ENCODE data around the gene EXOSC3.

DNA sequence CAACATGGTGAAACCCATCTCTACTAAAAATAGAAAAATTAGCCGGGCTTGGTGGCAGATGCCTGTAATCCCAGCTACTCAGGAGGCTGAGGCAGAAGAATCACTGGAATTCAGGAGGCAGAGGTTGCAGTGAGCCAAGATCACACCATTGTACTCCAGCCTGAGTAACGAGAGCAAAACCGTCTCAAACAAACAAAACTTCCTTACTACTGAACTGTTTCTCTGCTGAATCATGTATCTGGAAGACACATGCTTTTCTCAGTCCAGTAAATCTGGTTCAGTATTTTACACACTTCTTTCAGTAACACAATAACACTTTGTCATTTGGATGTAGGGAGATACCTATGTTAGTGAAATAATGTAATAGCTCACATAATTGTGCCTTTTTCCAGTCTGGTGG is 23.4 kb downstream of the EXOSC3 start:
- TF ChIP-seq OVOL3 (tag by site-specific recombination; IDR thresholded peaks at IDR 0.05): no peak
- TF ChIP-seq ZBTB8A (tag by site-specific recombination; IDR thresholded peaks at IDR 0.05): no peak
- TF ChIP-seq, protein P1, sequence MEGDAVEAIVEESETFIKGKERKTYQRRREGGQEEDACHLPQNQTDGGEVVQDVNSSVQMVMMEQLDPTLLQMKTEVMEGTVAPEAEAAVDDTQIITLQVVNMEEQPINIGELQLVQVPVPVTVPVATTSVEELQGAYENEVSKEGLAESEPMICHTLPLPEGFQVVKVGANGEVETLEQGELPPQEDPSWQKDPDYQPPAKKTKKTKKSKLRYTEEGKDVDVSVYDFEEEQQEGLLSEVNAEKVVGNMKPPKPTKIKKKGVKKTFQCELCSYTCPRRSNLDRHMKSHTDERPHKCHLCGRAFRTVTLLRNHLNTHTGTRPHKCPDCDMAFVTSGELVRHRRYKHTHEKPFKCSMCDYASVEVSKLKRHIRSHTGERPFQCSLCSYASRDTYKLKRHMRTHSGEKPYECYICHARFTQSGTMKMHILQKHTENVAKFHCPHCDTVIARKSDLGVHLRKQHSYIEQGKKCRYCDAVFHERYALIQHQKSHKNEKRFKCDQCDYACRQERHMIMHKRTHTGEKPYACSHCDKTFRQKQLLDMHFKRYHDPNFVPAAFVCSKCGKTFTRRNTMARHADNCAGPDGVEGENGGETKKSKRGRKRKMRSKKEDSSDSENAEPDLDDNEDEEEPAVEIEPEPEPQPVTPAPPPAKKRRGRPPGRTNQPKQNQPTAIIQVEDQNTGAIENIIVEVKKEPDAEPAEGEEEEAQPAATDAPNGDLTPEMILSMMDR (tag by site-specific recombination; IDR thresholded peaks at IDR 0.05): no peak
- TF ChIP-seq ZNF214 (tag by site-specific recombination; IDR thresholded peaks at IDR 0.05; ENCODE audit: borderline replicate concordance): no peak
- TF ChIP-seq, protein P2, sequence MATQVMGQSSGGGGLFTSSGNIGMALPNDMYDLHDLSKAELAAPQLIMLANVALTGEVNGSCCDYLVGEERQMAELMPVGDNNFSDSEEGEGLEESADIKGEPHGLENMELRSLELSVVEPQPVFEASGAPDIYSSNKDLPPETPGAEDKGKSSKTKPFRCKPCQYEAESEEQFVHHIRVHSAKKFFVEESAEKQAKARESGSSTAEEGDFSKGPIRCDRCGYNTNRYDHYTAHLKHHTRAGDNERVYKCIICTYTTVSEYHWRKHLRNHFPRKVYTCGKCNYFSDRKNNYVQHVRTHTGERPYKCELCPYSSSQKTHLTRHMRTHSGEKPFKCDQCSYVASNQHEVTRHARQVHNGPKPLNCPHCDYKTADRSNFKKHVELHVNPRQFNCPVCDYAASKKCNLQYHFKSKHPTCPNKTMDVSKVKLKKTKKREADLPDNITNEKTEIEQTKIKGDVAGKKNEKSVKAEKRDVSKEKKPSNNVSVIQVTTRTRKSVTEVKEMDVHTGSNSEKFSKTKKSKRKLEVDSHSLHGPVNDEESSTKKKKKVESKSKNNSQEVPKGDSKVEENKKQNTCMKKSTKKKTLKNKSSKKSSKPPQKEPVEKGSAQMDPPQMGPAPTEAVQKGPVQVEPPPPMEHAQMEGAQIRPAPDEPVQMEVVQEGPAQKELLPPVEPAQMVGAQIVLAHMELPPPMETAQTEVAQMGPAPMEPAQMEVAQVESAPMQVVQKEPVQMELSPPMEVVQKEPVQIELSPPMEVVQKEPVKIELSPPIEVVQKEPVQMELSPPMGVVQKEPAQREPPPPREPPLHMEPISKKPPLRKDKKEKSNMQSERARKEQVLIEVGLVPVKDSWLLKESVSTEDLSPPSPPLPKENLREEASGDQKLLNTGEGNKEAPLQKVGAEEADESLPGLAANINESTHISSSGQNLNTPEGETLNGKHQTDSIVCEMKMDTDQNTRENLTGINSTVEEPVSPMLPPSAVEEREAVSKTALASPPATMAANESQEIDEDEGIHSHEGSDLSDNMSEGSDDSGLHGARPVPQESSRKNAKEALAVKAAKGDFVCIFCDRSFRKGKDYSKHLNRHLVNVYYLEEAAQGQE (tag by site-specific recombination; IDR thresholded peaks at IDR 0.05): no peak
- TF ChIP-seq, protein P3, sequence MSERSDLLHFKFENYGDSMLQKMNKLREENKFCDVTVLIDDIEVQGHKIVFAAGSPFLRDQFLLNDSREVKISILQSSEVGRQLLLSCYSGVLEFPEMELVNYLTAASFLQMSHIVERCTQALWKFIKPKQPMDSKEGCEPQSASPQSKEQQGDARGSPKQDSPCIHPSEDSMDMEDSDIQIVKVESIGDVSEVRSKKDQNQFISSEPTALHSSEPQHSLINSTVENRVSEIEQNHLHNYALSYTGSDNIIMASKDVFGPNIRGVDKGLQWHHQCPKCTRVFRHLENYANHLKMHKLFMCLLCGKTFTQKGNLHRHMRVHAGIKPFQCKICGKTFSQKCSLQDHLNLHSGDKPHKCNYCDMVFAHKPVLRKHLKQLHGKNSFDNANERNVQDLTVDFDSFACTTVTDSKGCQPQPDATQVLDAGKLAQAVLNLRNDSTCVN (tag by site-specific recombination; optimal IDR thresholded peaks at IDR 0.05): no peak
- TF ChIP-seq ZNF501 (tag by site-specific recombination; IDR thresholded peaks at IDR 0.05): no peak
- TF ChIP-seq, protein P4, sequence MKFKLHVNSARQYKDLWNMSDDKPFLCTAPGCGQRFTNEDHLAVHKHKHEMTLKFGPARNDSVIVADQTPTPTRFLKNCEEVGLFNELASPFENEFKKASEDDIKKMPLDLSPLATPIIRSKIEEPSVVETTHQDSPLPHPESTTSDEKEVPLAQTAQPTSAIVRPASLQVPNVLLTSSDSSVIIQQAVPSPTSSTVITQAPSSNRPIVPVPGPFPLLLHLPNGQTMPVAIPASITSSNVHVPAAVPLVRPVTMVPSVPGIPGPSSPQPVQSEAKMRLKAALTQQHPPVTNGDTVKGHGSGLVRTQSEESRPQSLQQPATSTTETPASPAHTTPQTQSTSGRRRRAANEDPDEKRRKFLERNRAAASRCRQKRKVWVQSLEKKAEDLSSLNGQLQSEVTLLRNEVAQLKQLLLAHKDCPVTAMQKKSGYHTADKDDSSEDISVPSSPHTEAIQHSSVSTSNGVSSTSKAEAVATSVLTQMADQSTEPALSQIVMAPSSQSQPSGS (tag by site-specific recombination; IDR thresholded peaks at IDR 0.05; ENCODE audit: low read depth): no peak

Data from HEK293 (cell line).